Neural cell (in vitro differentiated cells): ENCODE data around the gene PNPLA7. TPM values are rescaled to one million over a fixed set of nuclear protein-coding genes. Genes with fewer than 3 reads are reported as not detected.
"Not testable (repeated sequence)": the region's sequence is repeated elsewhere in the genome, so short reads cannot be mapped to it uniquely, and the experiment has no call there.

ENCODE experiments used
- H2AFZ ChIP-seq: fragments of 200-600, 300-800 bp; sonication (generic), shearing (Covaris generic); 2 replicates; pipeline ENCODE4 v1.6.0; 2014; ENCODE audit warnings: low read depth, mild to moderate bottlenecking, antibody characterized with exemption, low read length, moderate library complexity
- H3F3A ChIP-seq: fragments of 200-600 bp; shearing (Covaris generic); 2 replicates; pipeline ENCODE4 v1.6.1; 2016; ENCODE audit warnings: mild to moderate bottlenecking, moderate library complexity, mixed read lengths, antibody characterized with exemption, low read length; ENCODE audit not compliant: insufficient read depth, poor library complexity, severe bottlenecking
- H3K27ac ChIP-seq: fragments of 200-600, 300-800 bp; sonication (generic), shearing (Covaris generic); 2 replicates; pipeline ENCODE4 v1.5.1; 2014; ENCODE audit warnings: mild to moderate bottlenecking, low read length, moderate library complexity
- H3K27me3 ChIP-seq: fragments of 300-800, 200-600 bp; sonication (generic), shearing (Covaris generic); 2 replicates; pipeline ENCODE4 v1.6.0; 2014; ENCODE audit warnings: mild to moderate bottlenecking, low read depth, low read length, moderate library complexity; ENCODE audit not compliant: insufficient read depth
- H3K36me3 ChIP-seq: fragments of 300-800, 200-600 bp; sonication (generic), shearing (Covaris generic); 2 replicates; pipeline ENCODE4 v1.5.1; 2014; ENCODE audit warnings: mild to moderate bottlenecking, antibody characterized with exemption, low read length, moderate library complexity; ENCODE audit not compliant: insufficient read depth
- H3K4me2 ChIP-seq: fragments of 300-800, 200-600 bp; sonication (generic), shearing (Covaris generic); 2 replicates; pipeline ENCODE4 v1.6.0; 2014; ENCODE audit warnings: mild to moderate bottlenecking, low read length
- H3K4me3 ChIP-seq: fragments of 300-800, 200-600 bp; sonication (generic), shearing (Covaris generic); 2 replicates; pipeline ENCODE4 v1.5.1; 2014; ENCODE audit warnings: mild to moderate bottlenecking, low read length, moderate library complexity
- H3K79me2 ChIP-seq: fragments of 200-600 bp; shearing (Covaris generic); replicated peaks from 2 replicates; pipeline ENCODE4 v1.6.0; 2014; ENCODE audit warnings: mild to moderate bottlenecking, low read length, moderate library complexity; ENCODE audit not compliant: insufficient read depth
- H3K9ac ChIP-seq: fragments of 300-800, 200-600 bp; sonication (generic), shearing (Covaris generic); 2 replicates; pipeline ENCODE4 v1.6.1; 2016; ENCODE audit warnings: mild to moderate bottlenecking, low read length, mixed read lengths
- H3K9me2 ChIP-seq: fragments of 200-600 bp; shearing (Covaris generic); 2 replicates; pipeline ENCODE4 v1.6.1; 2016; ENCODE audit warnings: mild to moderate bottlenecking, low read length, mixed read lengths; ENCODE audit not compliant: insufficient read depth
- H3K9me3 ChIP-seq: fragments of 200-600, 300-800 bp; sonication (generic), shearing (Covaris generic); 2 replicates; pipeline ENCODE4 v1.6.1; 2016; ENCODE audit warnings: mild to moderate bottlenecking, mixed run types, low read length, moderate library complexity, mixed read lengths
- H4K20me1 ChIP-seq: fragments of 200-600 bp; shearing (Covaris generic); 2 replicates; pipeline ENCODE4 v1.6.1; 2016; ENCODE audit warnings: mild to moderate bottlenecking, mixed run types; ENCODE audit not compliant: insufficient read depth
- EP300 ChIP-seq: fragments of 450-650 bp; conservative IDR thresholded peaks from 2 replicates; pipeline ENCODE4 v1.6.1; 2014; ENCODE audit warnings: antibody characterized with exemption, mild to moderate bottlenecking, moderate library complexity; ENCODE audit not compliant: poor library complexity, severe bottlenecking
- EZH2 ChIP-seq: fragments of 200-600, 300-800 bp; shearing (Covaris generic), sonication (generic); IDR thresholded peaks from 2 replicates; pipeline ENCODE4 v1.6.1; 2014; ENCODE audit warnings: antibody characterized with exemption, low read length, borderline replicate concordance, mild to moderate bottlenecking; ENCODE audit not compliant: insufficient read depth, poor library complexity, severe bottlenecking
- MXI1 ChIP-seq: fragments of 450-650 bp; conservative IDR thresholded peaks from 2 replicates; pipeline ENCODE4 v1.6.1; 2014; ENCODE audit warnings: antibody characterized with exemption, mild to moderate bottlenecking; ENCODE audit not compliant: poor library complexity, severe bottlenecking
- POLR2AphosphoS5 ChIP-seq: IDR thresholded peaks from 2 replicates; pipeline ENCODE4 v1.6.1; 2012
- RAD21 ChIP-seq: fragments of 450-650 bp; conservative IDR thresholded peaks from 2 replicates; pipeline ENCODE4 v1.6.1; 2014; ENCODE audit warnings: antibody characterized with exemption, mild to moderate bottlenecking, moderate library complexity
- SMC3 ChIP-seq: fragments of 450-650 bp; conservative IDR thresholded peaks from 2 replicates; pipeline ENCODE4 v1.6.1; 2014; ENCODE audit warnings: antibody characterized with exemption, mild to moderate bottlenecking, moderate library complexity; ENCODE audit not compliant: poor library complexity
- TAF1 ChIP-seq: IDR thresholded peaks from 2 replicates; pipeline ENCODE4 v1.6.1; 2012; ENCODE audit warnings: low read depth
- polyA plus RNA-seq: library from polyadenylated mRNA; depleted of rRNA; stranded (reverse); fragments of >200 nt; gene quantifications from 2 replicates; pipeline ENCODE4 v1.2.3, GENCODE V29; 2014
- TF ChIP-seq, protein P1 (sequence below): fragments of 450-650 bp; IDR thresholded peaks from 2 replicates; pipeline ENCODE4 v1.5.1; 2014; ENCODE audit warnings: antibody characterized with exemption, mild to moderate bottlenecking, moderate library complexity; ENCODE audit not compliant: poor library complexity, severe bottlenecking
- TF ChIP-seq, protein P2 (sequence below): IDR thresholded peaks from 2 replicates; pipeline ENCODE4 v1.6.1; 2012; ENCODE audit warnings: borderline replicate concordance

The PNPLA7 gene
- polyA plus RNA-seq, 1 donor from 2014 or later: 0.72 TPM

- TF ChIP-seq MXI1: no peak
- TF ChIP-seq, protein P1, sequence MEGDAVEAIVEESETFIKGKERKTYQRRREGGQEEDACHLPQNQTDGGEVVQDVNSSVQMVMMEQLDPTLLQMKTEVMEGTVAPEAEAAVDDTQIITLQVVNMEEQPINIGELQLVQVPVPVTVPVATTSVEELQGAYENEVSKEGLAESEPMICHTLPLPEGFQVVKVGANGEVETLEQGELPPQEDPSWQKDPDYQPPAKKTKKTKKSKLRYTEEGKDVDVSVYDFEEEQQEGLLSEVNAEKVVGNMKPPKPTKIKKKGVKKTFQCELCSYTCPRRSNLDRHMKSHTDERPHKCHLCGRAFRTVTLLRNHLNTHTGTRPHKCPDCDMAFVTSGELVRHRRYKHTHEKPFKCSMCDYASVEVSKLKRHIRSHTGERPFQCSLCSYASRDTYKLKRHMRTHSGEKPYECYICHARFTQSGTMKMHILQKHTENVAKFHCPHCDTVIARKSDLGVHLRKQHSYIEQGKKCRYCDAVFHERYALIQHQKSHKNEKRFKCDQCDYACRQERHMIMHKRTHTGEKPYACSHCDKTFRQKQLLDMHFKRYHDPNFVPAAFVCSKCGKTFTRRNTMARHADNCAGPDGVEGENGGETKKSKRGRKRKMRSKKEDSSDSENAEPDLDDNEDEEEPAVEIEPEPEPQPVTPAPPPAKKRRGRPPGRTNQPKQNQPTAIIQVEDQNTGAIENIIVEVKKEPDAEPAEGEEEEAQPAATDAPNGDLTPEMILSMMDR: no peak
- no peak for TF ChIP-seq TAF1
- no peak for TF ChIP-seq EP300
- no peak for TF ChIP-seq EZH2
- TF ChIP-seq SMC3: no peak
- TF ChIP-seq, protein P2, sequence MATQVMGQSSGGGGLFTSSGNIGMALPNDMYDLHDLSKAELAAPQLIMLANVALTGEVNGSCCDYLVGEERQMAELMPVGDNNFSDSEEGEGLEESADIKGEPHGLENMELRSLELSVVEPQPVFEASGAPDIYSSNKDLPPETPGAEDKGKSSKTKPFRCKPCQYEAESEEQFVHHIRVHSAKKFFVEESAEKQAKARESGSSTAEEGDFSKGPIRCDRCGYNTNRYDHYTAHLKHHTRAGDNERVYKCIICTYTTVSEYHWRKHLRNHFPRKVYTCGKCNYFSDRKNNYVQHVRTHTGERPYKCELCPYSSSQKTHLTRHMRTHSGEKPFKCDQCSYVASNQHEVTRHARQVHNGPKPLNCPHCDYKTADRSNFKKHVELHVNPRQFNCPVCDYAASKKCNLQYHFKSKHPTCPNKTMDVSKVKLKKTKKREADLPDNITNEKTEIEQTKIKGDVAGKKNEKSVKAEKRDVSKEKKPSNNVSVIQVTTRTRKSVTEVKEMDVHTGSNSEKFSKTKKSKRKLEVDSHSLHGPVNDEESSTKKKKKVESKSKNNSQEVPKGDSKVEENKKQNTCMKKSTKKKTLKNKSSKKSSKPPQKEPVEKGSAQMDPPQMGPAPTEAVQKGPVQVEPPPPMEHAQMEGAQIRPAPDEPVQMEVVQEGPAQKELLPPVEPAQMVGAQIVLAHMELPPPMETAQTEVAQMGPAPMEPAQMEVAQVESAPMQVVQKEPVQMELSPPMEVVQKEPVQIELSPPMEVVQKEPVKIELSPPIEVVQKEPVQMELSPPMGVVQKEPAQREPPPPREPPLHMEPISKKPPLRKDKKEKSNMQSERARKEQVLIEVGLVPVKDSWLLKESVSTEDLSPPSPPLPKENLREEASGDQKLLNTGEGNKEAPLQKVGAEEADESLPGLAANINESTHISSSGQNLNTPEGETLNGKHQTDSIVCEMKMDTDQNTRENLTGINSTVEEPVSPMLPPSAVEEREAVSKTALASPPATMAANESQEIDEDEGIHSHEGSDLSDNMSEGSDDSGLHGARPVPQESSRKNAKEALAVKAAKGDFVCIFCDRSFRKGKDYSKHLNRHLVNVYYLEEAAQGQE: no peak
- no peak for TF ChIP-seq POLR2AphosphoS5
- Histone ChIP-seq H4K20me1 (no peaks in the 10 kb centered on the region), H3K79me2 (no peaks in the 10 kb centered on the region), H3K4me2 (no peak overlapping the region), H3F3A (no peaks in the 10 kb centered on the region), H3K4me3 (no peak overlapping the region), H3K9ac (no peak overlapping the region), H3K9me3 (no peaks in the 10 kb centered on the region), H3K9me2 (no peaks in the 10 kb centered on the region), H3K27ac (no peak overlapping the region), H3K27me3 (no peaks in the 10 kb centered on the region), H3K36me3 (no peaks in the 10 kb centered on the region), H2AFZ (no peak overlapping the region)
Observed at GRCh38 chr9:137570566-137570965, 20.4 kb upstream of the PNPLA7 start.

DNA sequence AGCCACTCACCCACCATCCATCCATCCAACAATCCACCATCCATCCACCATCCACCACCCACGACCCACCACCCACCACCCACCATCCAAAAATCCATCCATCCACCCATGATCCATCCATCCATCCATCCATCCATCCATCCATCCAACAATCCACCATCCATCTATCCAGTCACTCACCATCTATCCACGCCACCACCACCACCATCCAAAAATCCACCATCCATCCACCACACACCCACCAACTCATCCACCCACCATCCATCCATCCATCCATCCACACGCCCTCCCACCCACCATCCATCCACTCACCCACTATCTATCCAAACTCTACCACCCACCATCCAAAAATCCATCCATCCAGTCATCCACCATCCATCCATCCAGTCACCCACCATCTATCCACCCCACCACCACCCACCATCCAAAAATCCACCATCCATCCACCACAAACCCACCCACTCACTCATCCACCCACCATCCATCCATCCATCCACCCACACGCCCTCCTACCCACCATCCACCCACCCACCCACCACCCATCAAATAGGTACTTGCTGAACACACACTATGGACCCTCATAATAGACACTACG is 19.5 kb upstream of the PNPLA7 start:
- Histone ChIP-seq H3K9me2 (no peaks in the 10 kb centered on the region), H3K4me3 (no peak overlapping the region), H3K79me2 (no peaks in the 10 kb centered on the region), H2AFZ (no peak overlapping the region), H3K27me3 (no peaks in the 10 kb centered on the region), H3K9me3 (no peaks in the 10 kb centered on the region), H3F3A (no peaks in the 10 kb centered on the region), H3K4me2 (no peak overlapping the region), H3K27ac (no peak overlapping the region), H4K20me1 (no peaks in the 10 kb centered on the region), H3K9ac (no peak overlapping the region), H3K36me3 (no peaks in the 10 kb centered on the region)
- no peak for TF ChIP-seq RAD21
- no peak for TF ChIP-seq EZH2
- TF ChIP-seq, protein P1: no peak
- TF ChIP-seq POLR2AphosphoS5: no peak
- no peak for TF ChIP-seq TAF1
- no peak for TF ChIP-seq MXI1
- TF ChIP-seq, protein P2: no peak
- TF ChIP-seq SMC3: no peak
- no peak for TF ChIP-seq EP300

DNA sequence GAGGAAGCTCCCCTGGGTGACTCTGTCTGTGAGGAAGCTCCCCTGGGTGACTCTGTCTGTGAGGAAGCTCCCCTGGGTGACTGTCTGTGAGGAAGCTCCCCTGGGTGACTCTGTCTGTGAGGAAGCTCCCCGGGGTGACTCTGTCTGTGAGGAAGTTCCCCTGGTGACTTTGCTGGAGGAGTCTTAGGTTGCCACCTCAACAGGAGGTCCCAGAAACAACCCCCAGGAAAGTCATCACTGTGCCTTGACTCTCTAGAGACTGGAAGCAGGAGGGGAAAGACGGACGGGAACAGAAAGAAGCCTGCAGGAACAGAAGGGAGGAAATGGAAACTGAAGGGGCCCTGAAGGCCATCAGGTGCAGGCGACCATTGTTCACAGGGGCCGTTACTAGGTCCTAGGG is 18.2 kb upstream of the PNPLA7 start:
- not testable (repeated sequence) for H3K36me3 ChIP-seq, H3K27me3 ChIP-seq, H3K27ac ChIP-seq, H2AFZ ChIP-seq, H3K79me2 ChIP-seq, H3K4me3 ChIP-seq, H3K9me2 ChIP-seq, H4K20me1 ChIP-seq, H3K9me3 ChIP-seq, H3K4me2 ChIP-seq, H3F3A ChIP-seq, H3K9ac ChIP-seq
